Measurements from ENCODE around the gene SLC39A11. TPM values are rescaled to one million over a fixed set of nuclear protein-coding genes. Genes with fewer than 3 reads are reported as not detected.
"Not testable (repeated sequence)": the region's sequence is repeated elsewhere in the genome, so short reads cannot be mapped to it uniquely, and the experiment has no call there.

Gene SLC39A11
- total RNA-seq, 1 donor, result 15.8 TPM

GRCh38 chr17:72640415-72641165, 451.9 kb downstream of the SLC39A11 start:
- no peak for TF ChIP-seq CTCF (IDR thresholded peaks at IDR 0.05; ENCODE audit: insufficient read depth, low read length)
- no peak for DNase-seq (ENCODE audit: low read depth)
- H3K4me3 ChIP-seq (ENCODE audit: low read depth, low read length), result no peak overlapping the region

- no peak for DNase-seq (ENCODE audit: low read depth)
- no peak for TF ChIP-seq CTCF (IDR thresholded peaks at IDR 0.05; ENCODE audit: insufficient read depth, low read length)
- H3K4me3 ChIP-seq (ENCODE audit: low read depth, low read length), result no peak overlapping the region
Measured at GRCh38 chr17:72639711-72640110, 452.8 kb downstream of the SLC39A11 start.

- not testable (repeated sequence) for DNase-seq (ENCODE audit: low read depth); H3K4me3 ChIP-seq (ENCODE audit: low read depth, low read length)
Measured at GRCh38 chr17:72638932-72639331, 453.6 kb downstream of the SLC39A11 start.

- H3K4me3 ChIP-seq (ENCODE audit: low read depth, low read length), result no peak overlapping the region
- no peak for TF ChIP-seq CTCF (IDR thresholded peaks at IDR 0.05; ENCODE audit: insufficient read depth, low read length)
- DNase-seq (ENCODE audit: low read depth), result no peak
Measured at GRCh38 chr17:72635034-72635635, 457.4 kb downstream of the SLC39A11 start.

GRCh38 chr17:72634621-72635020, 457.9 kb downstream of the SLC39A11 start:
- DNase-seq (ENCODE audit: low read depth), result no peak
- H3K4me3 ChIP-seq (ENCODE audit: low read depth, low read length), result no peak overlapping the region
- no peak for TF ChIP-seq CTCF (IDR thresholded peaks at IDR 0.05; ENCODE audit: insufficient read depth, low read length)

GRCh38 chr17:72631949-72632684, 460.4 kb downstream of the SLC39A11 start:
- no peak for DNase-seq (ENCODE audit: low read depth)
- no peak overlapping the region for H3K4me3 ChIP-seq (ENCODE audit: low read depth, low read length)
- TF ChIP-seq CTCF (IDR thresholded peaks at IDR 0.05; ENCODE audit: insufficient read depth, low read length), result no peak

GRCh38 chr17:72631568-72631948, 460.9 kb downstream of the SLC39A11 start:
- no peak overlapping the region for H3K4me3 ChIP-seq (ENCODE audit: low read depth, low read length)
- DNase-seq (ENCODE audit: low read depth), result no peak
- TF ChIP-seq CTCF (IDR thresholded peaks at IDR 0.05; ENCODE audit: insufficient read depth, low read length), result no peak

Data from fibroblast of the aortic adventitia (primary cell).